ENCODE results near the gene TCAIM. TPM values are rescaled to one million over a fixed set of nuclear protein-coding genes. Genes with fewer than 3 reads are reported as not detected.

Gene TCAIM
- total RNA-seq, 1 experiment from 2014 or later = 42.5 TPM

DNA sequence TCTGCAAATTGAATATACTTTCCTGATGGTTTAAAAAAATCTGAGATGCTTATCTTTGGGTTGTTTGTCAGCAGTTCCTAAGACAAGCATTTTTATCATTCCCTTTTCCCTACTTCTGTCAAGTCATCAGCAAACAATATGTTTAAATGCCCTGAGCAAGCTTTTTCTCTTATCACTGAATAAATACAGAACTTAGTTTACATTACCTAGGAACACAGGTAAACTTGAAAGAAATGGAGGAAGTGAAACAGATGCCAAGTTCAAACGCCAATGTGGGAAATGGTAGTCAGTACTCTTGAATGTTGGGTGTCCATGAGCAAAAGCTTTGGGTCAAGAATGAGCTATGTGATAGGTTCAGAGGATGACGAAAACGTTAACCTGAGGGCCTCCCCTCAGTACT is 17.2 kb upstream of the TCAIM start:
- H4K20me1 ChIP-seq (ENCODE audit: insufficient read depth, low read depth, low read length) = no peaks in the 10 kb centered on the region
- H3K27ac ChIP-seq (ENCODE audit: low read length) = no peak overlapping the region
- no peak overlapping the region for H3K9ac ChIP-seq (ENCODE audit: low read length)
- no peaks in the 10 kb centered on the region for H3K27me3 ChIP-seq (ENCODE audit: low read length)
- H3K36me3 ChIP-seq (ENCODE audit: insufficient read depth, low read length) = no peaks in the 10 kb centered on the region
- no peak overlapping the region for H3K4me2 ChIP-seq (ENCODE audit: low read depth, low read length, poor library complexity, severe bottlenecking)
- H3K4me3 ChIP-seq (ENCODE audit: low read length) = no peak overlapping the region
- no peak for DNase-seq
- no peaks in the 10 kb centered on the region for H3K79me2 ChIP-seq (ENCODE audit: low read length)
- no peaks in the 10 kb centered on the region for H3K4me1 ChIP-seq (ENCODE audit: low read length)
- H3K9me3 ChIP-seq (ENCODE audit: low read length) = no peaks in the 10 kb centered on the region
- H2AFZ ChIP-seq (ENCODE audit: low read length) = no peak overlapping the region
- no peaks in the 10 kb centered on the region for H3K9me2 ChIP-seq (replicated peaks; ENCODE audit: insufficient read depth, low read length)

DNA sequence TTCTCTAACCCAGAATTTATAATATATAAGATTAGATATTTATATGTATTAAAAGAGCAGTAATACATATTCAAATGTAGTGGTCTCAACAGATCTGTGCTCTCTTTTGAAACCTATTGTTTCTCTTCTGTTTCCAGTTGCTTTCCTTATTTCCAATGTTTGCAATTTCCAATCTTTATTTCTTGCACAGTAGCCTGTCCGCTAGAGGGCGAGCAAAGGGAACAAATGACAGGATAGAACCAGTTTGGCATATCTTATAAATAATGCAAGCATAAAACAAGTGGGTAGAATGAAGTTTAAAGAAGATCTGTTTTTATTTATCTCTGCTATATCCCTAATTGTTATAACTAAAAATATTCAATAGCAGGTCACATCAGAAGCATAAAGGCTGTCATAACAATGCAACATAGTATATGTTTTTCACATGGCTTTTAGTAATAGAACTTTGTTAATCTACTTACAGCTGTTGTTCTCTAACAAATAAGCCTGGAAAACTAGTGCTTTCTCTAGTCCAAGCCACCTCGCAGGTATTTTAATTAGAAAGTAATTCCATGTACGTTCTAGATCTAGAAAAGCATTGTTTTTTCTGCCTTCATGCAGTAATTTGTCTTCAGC is 15.1 kb upstream of the TCAIM start:
- Histone ChIP-seq H3K27me3 (ENCODE audit: low read length) (no peaks in the 10 kb centered on the region), H2AFZ (ENCODE audit: low read length) (no peak overlapping the region)

DNA sequence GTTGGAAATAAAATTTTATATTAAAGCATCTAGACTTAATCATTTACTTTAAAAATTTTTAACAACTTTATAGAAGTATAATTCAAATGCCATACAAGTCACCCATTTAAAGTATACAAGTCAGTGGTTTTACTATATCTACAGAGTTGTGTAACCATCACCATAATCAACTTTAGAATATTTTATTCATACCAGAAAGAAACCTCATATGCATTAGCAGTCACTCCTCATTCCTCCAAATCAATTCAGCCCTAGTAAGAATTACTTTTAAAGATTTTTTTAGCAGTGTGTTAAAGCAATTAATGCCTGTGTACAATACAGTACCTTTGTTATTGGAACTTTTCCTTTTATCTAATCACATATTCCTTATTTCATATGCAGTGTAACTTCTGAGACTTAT is 14.0 kb upstream of the TCAIM start:
- Histone ChIP-seq H4K20me1 (ENCODE audit: insufficient read depth, low read depth, low read length) (no peaks in the 10 kb centered on the region), H3K9me2 (replicated peaks; ENCODE audit: insufficient read depth, low read length) (no peaks in the 10 kb centered on the region), H2AFZ (ENCODE audit: low read length) (no peak overlapping the region), H3K9me3 (ENCODE audit: low read length) (no peaks in the 10 kb centered on the region), H3K79me2 (ENCODE audit: low read length) (no peaks in the 10 kb centered on the region), H3K27me3 (ENCODE audit: low read length) (no peaks in the 10 kb centered on the region), H3K4me1 (ENCODE audit: low read length) (no peaks in the 10 kb centered on the region), H3K27ac (ENCODE audit: low read length) (no peak overlapping the region), H3K4me2 (ENCODE audit: low read depth, low read length, poor library complexity, severe bottlenecking) (no peak overlapping the region), H3K9ac (ENCODE audit: low read length) (no peak overlapping the region), H3K36me3 (ENCODE audit: insufficient read depth, low read length) (no peaks in the 10 kb centered on the region), H3K4me3 (ENCODE audit: low read length) (no peak overlapping the region)
- DNase-seq = no peak

More for the DNA sequence above, 15.1 kb upstream of the TCAIM start:
- H4K20me1 ChIP-seq (ENCODE audit: insufficient read depth, low read depth, low read length) = no peaks in the 10 kb centered on the region
- no peaks in the 10 kb centered on the region for H3K79me2 ChIP-seq (ENCODE audit: low read length)
- H3K4me1 ChIP-seq (ENCODE audit: low read length) = no peaks in the 10 kb centered on the region
- H3K27ac ChIP-seq (ENCODE audit: low read length) = no peak overlapping the region
- no peak overlapping the region for H3K4me2 ChIP-seq (ENCODE audit: low read depth, low read length, poor library complexity, severe bottlenecking)
- no peaks in the 10 kb centered on the region for H3K9me2 ChIP-seq (replicated peaks; ENCODE audit: insufficient read depth, low read length)
- H3K36me3 ChIP-seq (ENCODE audit: insufficient read depth, low read length) = no peaks in the 10 kb centered on the region
- no peak overlapping the region for H3K4me3 ChIP-seq (ENCODE audit: low read length)
- DNase-seq = peak; percentile 84
- no peaks in the 10 kb centered on the region for H3K9me3 ChIP-seq (ENCODE audit: low read length)
- no peak overlapping the region for H3K9ac ChIP-seq (ENCODE audit: low read length)

DNA sequence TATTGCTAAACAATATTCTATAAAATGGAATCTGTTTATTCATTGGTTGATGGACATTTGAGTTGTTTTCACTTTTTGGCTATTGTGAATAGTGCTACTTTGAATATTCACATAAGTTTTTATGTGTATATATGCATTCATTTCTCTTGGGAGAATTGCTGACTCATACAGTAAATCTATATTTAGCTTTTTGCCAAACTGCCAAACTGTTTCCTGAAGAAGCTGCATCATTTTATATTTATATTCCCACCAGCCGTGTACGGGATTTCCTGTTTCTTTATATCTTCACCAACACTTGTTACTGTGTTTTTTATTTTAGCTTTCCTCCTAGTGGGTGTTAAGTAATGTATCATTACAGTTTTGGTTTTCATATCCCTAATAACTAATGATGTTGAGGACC is 12.5 kb upstream of the TCAIM start:
- Histone ChIP-seq H3K79me2 (ENCODE audit: low read length) (no peaks in the 10 kb centered on the region), H3K9me3 (ENCODE audit: low read length) (no peaks in the 10 kb centered on the region), H3K27me3 (ENCODE audit: low read length) (no peaks in the 10 kb centered on the region), H2AFZ (ENCODE audit: low read length) (no peak overlapping the region), H3K9me2 (replicated peaks; ENCODE audit: insufficient read depth, low read length) (no peaks in the 10 kb centered on the region), H4K20me1 (ENCODE audit: insufficient read depth, low read depth, low read length) (no peaks in the 10 kb centered on the region), H3K9ac (ENCODE audit: low read length) (no peak overlapping the region), H3K4me1 (ENCODE audit: low read length) (no peaks in the 10 kb centered on the region), H3K4me3 (ENCODE audit: low read length) (no peak overlapping the region), H3K27ac (ENCODE audit: low read length) (no peak overlapping the region), H3K4me2 (ENCODE audit: low read depth, low read length, poor library complexity, severe bottlenecking) (no peak overlapping the region), H3K36me3 (ENCODE audit: insufficient read depth, low read length) (no peaks in the 10 kb centered on the region)
- no peak for DNase-seq

DNA sequence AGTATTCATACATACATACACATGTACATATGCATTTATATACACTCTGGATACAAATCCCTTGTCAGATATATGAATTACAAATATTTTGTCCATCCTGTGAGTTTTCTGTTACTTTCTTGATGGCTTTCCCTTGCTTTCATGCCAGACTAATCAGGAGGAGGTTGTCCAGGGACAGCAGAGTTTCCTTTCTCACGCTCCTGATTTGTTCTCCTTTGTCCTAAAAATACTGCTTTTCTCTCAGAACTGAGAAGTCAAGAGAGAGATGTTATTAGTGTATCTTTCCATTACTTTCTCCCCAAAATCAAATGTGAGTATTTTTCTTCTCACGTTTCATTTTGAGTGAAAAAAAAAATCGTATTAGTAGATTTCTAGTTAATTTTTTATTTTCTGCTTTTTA is 12.1 kb upstream of the TCAIM start:
- no peak for DNase-seq
- H3K27ac ChIP-seq (ENCODE audit: low read length) = no peak overlapping the region
- no peaks in the 10 kb centered on the region for H3K4me1 ChIP-seq (ENCODE audit: low read length)
- H3K9me2 ChIP-seq (replicated peaks; ENCODE audit: insufficient read depth, low read length) = no peaks in the 10 kb centered on the region
- H4K20me1 ChIP-seq (ENCODE audit: insufficient read depth, low read depth, low read length) = no peaks in the 10 kb centered on the region
- no peaks in the 10 kb centered on the region for H3K79me2 ChIP-seq (ENCODE audit: low read length)
- no peak overlapping the region for H3K4me2 ChIP-seq (ENCODE audit: low read depth, low read length, poor library complexity, severe bottlenecking)
- no peak overlapping the region for H3K4me3 ChIP-seq (ENCODE audit: low read length)
- H3K27me3 ChIP-seq (ENCODE audit: low read length) = no peaks in the 10 kb centered on the region
- H3K9me3 ChIP-seq (ENCODE audit: low read length) = no peaks in the 10 kb centered on the region
- no peak overlapping the region for H3K9ac ChIP-seq (ENCODE audit: low read length)
- H2AFZ ChIP-seq (ENCODE audit: low read length) = no peak overlapping the region
- no peaks in the 10 kb centered on the region for H3K36me3 ChIP-seq (ENCODE audit: insufficient read depth, low read length)

DNA sequence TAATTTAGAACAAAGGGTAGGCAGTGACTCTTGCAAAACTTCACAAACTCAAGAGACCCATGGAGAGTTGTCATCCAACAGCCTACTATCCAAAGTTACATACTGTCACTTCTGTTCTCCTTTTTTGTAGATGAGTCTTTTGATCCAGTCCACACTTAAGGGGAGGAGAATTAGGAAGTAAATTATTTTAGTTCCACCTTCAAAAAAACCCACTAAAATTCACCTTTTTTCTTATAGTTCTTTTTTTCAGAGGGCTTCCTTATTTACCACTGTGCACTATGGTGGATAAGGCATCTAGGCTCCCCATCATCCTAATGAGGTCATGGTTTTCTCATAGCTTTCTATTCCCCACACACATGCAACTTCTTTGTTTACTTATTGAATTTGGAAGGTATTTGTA is 8.6 kb upstream of the TCAIM start:
- H2AFZ ChIP-seq (ENCODE audit: low read length) = no peak overlapping the region
- H3K4me3 ChIP-seq (ENCODE audit: low read length) = no peak overlapping the region
- no peaks in the 10 kb centered on the region for H4K20me1 ChIP-seq (ENCODE audit: insufficient read depth, low read depth, low read length)
- H3K79me2 ChIP-seq (ENCODE audit: low read length) = no peaks in the 10 kb centered on the region
- H3K27me3 ChIP-seq (ENCODE audit: low read length) = no peaks in the 10 kb centered on the region
- no peak overlapping the region for H3K27ac ChIP-seq (ENCODE audit: low read length)
- no peak overlapping the region for H3K9ac ChIP-seq (ENCODE audit: low read length)
- H3K36me3 ChIP-seq (ENCODE audit: insufficient read depth, low read length) = no peaks in the 10 kb centered on the region
- H3K4me2 ChIP-seq (ENCODE audit: low read depth, low read length, poor library complexity, severe bottlenecking) = no peak overlapping the region
- no peaks in the 10 kb centered on the region for H3K9me3 ChIP-seq (ENCODE audit: low read length)
- no peaks in the 10 kb centered on the region for H3K9me2 ChIP-seq (replicated peaks; ENCODE audit: insufficient read depth, low read length)
- no peaks in the 10 kb centered on the region for H3K4me1 ChIP-seq (ENCODE audit: low read length)
- no peak for DNase-seq

DNA sequence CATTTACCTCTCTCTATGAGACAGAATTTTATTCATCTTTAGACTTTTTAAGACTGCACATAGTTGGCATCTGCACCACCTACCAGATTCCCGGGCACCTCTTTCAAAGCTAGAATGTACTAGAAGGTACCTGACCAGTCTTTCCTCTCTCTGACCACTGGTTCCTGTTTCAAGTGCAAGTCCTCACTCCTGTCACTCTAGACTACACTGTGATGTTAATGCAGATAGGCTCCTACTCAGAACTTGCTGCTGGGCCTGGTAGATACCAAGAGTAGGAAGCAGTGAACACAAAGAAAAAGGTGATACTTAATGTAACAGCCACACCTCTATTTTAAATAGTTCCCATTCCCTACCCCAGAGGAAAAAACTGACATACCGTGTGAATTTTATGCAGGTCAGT is 8.1 kb upstream of the TCAIM start:
- Histone ChIP-seq H3K79me2 (ENCODE audit: low read length) (no peaks in the 10 kb centered on the region), H3K27me3 (ENCODE audit: low read length) (no peaks in the 10 kb centered on the region), H3K27ac (ENCODE audit: low read length) (no peak overlapping the region), H3K4me2 (ENCODE audit: low read depth, low read length, poor library complexity, severe bottlenecking) (no peak overlapping the region), H3K9ac (ENCODE audit: low read length) (no peak overlapping the region), H3K4me3 (ENCODE audit: low read length) (no peak overlapping the region), H3K9me2 (replicated peaks; ENCODE audit: insufficient read depth, low read length) (no peaks in the 10 kb centered on the region), H2AFZ (ENCODE audit: low read length) (no peak overlapping the region), H3K4me1 (ENCODE audit: low read length) (no peaks in the 10 kb centered on the region), H3K9me3 (ENCODE audit: low read length) (no peaks in the 10 kb centered on the region), H3K36me3 (ENCODE audit: insufficient read depth, low read length) (no peaks in the 10 kb centered on the region), H4K20me1 (ENCODE audit: insufficient read depth, low read depth, low read length) (no peaks in the 10 kb centered on the region)
- no peak for DNase-seq

DNA sequence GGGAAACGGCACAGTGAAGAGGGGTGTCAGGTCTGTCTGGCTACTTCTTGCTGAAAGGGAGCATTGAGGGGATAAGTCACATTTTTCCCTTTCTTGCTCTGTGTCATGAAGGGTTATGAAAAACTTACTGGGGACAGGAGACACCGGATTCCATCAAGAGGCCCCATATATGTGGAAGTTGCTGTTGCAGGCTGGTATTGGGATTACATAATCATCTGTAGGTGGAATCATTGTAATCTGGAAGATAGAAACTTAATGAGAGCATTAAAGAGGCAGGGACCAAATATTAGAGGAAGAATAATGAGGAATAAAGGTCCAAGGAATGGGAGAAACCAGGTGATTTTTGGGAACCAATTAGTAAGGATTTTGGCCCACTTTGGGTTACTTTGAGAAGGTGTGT is 4.2 kb upstream of the TCAIM start:
- Histone ChIP-seq H3K9ac (ENCODE audit: low read length) (no peak overlapping the region), H3K9me2 (replicated peaks; ENCODE audit: insufficient read depth, low read length) (no peaks in the 10 kb centered on the region), H2AFZ (ENCODE audit: low read length) (no peak overlapping the region), H3K36me3 (ENCODE audit: insufficient read depth, low read length) (no peaks in the 10 kb centered on the region), H3K4me3 (ENCODE audit: low read length) (no peak overlapping the region), H3K27me3 (ENCODE audit: low read length) (no peaks in the 10 kb centered on the region), H3K9me3 (ENCODE audit: low read length) (no peaks in the 10 kb centered on the region), H3K4me1 (ENCODE audit: low read length) (peaks cover 9% of the 10 kb centered on the region), H3K27ac (ENCODE audit: low read length) (no peak overlapping the region), H3K79me2 (ENCODE audit: low read length) (peaks cover 5% of the 10 kb centered on the region), H4K20me1 (ENCODE audit: insufficient read depth, low read depth, low read length) (no peaks in the 10 kb centered on the region), H3K4me2 (ENCODE audit: low read depth, low read length, poor library complexity, severe bottlenecking) (no peak overlapping the region)
- no peak for DNase-seq

Measured in Karpas-422 (cell line).